Mesodermal cell (in vitro differentiated cells): ENCODE results near the gene ASXL3.

Experiments
- H3K27ac ChIP-seq: 2 replicates; pipeline ENCODE4 v1.7.0; 2013; ENCODE audit warnings: mild to moderate bottlenecking, low read depth, low read length, moderate library complexity; ENCODE audit not compliant: severe bottlenecking
- H3K36me3 ChIP-seq: 2 replicates; pipeline ENCODE4 v1.7.1; 2013; ENCODE audit warnings: mild to moderate bottlenecking, low read length, moderate library complexity; ENCODE audit not compliant: control insufficient read depth, insufficient read depth
- H3K4me1 ChIP-seq: one replicate; pipeline ENCODE4 v1.7.1; 2013; ENCODE audit warnings: mild to moderate bottlenecking, low read length; ENCODE audit not compliant: insufficient read depth, control insufficient read depth, poor library complexity, severe bottlenecking
- H3K4me3 ChIP-seq: 2 replicates; pipeline ENCODE4 v1.7.0; 2013; ENCODE audit warnings: low read length, control low read depth, mild to moderate bottlenecking; ENCODE audit not compliant: insufficient read depth, poor library complexity, severe bottlenecking; ENCODE audit errors: extremely low read depth
- H3K9me3 ChIP-seq: 2 replicates; pipeline ENCODE4 v1.7.1; 2013; ENCODE audit warnings: mild to moderate bottlenecking, low read length, moderate library complexity; ENCODE audit not compliant: control insufficient read depth
- WGBS, 2 experiments: methylation state at CpG; one replicate each; pipeline ENCODE4 v1.1.5; 2013; ENCODE audit warnings: missing lambda C conversion rate in 2 of 2; ENCODE audit not compliant: insufficient coverage in 2 of 2; 5-methylcytosine and 5-hydroxymethylcytosine counted together

ASXL3 gene

DNA sequence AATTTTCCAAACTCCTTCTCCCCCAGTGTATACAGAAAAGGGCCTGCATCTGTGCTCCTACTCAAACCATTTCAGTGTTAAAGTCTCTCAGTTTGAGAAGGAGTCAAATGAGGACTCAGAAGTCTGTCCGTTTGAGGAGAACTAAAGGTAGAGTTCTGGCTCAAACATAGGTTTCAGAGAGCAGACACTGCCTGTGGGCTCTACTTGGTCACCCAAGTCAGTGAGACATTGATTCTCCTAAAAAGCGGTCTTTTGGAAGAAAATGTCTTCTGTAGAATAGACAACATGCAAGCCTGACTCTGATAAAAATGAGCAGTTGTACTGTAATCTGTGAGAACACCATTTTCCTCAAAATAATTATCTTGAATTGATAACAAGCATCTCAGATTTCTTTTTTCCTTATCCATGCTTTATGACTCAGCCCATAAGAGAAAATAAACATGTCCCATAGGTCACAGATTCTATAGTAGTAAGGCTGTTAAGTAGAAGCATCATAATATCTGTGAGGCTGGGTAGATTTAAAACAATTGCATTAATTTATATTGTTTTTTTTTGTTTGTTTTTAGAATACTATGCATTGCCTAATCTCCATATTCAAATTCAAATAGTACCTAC is 82.8 kb downstream of the ASXL3 start:
- Histone ChIP-seq H3K4me1 (no peaks in the 10 kb centered on the region), H3K4me3 (no peak overlapping the region), H3K9me3 (no peaks in the 10 kb centered on the region), H3K36me3 (no peaks in the 10 kb centered on the region), H3K27ac (no peak overlapping the region)
- 78 to 92% methylated on average over 1 to 2 of the region's 2 CpGs for WGBS, 2 experiments

DNA sequence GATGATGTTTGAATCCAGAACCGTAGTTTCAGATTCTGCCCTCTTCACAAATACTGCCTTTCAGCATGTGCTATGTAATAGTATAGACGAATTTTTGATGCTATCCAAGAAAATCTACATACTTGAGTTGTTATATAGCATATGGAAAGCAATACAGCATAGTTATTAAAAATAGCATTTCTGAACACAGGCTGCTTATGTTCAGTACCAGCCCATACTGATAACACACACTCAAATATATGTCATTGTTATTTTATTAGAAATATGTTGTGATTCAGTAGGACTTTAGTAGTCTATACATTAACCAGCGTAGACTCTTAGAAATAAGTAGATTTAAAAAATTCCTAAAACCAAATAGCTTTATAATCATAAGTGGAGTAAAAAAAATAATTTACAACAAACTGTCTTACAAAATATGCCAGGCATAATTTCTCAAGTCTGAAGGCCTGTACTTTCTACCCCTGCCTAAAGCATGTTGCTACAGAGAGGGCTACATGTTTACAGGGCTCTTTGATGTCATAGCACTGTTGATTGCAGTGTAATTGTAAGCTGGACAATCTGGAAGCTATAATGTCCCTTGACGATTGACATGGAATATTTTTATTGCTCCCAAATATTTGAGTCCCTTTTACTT is 86.3 kb downstream of the ASXL3 start:
- H3K4me1 ChIP-seq, result no peaks in the 10 kb centered on the region
- no peak overlapping the region for H3K4me3 ChIP-seq
- H3K9me3 ChIP-seq, result no peaks in the 10 kb centered on the region
- no peaks in the 10 kb centered on the region for H3K36me3 ChIP-seq
- WGBS, 2 experiments, result no CpG with 5 or more reads among the region's 4 CpGs
- H3K27ac ChIP-seq, result no peak overlapping the region

DNA sequence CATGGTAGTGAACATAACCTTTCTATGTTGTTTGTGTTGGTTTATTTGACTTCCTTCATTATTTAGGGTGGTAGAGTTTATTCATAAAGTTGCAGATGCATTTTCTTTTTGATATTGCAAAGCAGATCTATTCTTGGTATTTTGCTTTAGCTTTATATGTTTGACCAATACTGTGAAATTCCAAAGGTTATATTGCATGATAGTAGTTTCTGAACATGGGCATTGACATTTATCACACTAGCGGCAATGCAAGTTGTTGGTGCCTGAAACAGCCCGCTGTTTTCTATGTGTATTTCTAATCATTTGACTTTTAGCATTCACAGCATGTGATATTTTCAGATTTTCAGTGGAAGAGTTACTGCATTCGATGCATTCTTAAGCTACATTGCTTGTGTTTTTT is 87.2 kb downstream of the ASXL3 start:
- Histone ChIP-seq H3K4me1 (no peaks in the 10 kb centered on the region), H3K9me3 (no peaks in the 10 kb centered on the region), H3K4me3 (no peak overlapping the region), H3K36me3 (no peaks in the 10 kb centered on the region), H3K27ac (no peak overlapping the region)
- 100% methylated on average over 2 of the region's 3 CpGs; no CpG with 5 or more reads in 1 of the 2 experiments for WGBS, 2 experiments

DNA sequence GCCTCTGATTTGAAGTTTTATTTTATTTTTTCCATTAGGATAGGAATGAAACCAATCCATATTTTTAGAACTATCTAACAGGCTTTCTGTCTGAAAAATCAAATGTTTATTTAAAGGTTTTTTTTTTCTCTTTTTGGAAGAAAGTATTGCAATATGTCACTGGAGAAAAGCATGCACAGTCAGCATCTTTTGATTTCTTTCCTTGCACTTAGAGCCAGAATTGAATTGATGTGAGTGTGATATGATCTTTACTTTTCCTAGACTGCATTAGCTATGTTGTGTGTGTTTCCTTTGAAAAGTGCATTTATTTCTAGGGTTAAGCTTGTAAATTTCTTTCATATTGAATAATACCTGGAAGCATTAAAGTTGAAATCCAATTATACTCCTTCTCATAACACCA is 87.6 kb downstream of the ASXL3 start:
- no peaks in the 10 kb centered on the region for H3K9me3 ChIP-seq
- H3K4me1 ChIP-seq, result no peaks in the 10 kb centered on the region
- no peaks in the 10 kb centered on the region for H3K36me3 ChIP-seq
- no peak overlapping the region for H3K4me3 ChIP-seq
- H3K27ac ChIP-seq, result no peak overlapping the region

DNA sequence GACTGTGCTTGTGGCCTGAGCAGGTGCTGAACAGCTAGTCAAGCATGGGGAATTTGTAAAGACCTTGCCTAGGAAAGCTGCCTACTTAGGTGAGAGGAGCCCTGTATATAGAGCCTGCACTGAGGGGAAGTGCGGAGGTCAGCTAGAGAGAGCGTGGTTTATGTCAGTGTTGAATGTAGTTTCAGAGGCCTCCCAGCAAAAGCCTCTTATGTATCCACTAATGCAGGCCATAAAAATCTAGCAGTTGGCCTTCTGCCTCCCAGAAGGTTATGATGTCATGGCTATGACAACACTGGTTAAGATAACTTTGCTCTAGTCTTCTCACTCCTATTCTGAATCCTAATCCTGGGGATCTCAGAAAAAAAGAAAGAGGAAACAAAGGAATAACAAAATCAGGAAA is 88.9 kb downstream of the ASXL3 start:
- Histone ChIP-seq H3K27ac (no peak overlapping the region), H3K36me3 (no peaks in the 10 kb centered on the region), H3K9me3 (no peaks in the 10 kb centered on the region), H3K4me3 (no peak overlapping the region), H3K4me1 (no peaks in the 10 kb centered on the region)
- WGBS, 2 experiments, result 67 to 100% methylated on average over 1 of the region's 2 CpGs

DNA sequence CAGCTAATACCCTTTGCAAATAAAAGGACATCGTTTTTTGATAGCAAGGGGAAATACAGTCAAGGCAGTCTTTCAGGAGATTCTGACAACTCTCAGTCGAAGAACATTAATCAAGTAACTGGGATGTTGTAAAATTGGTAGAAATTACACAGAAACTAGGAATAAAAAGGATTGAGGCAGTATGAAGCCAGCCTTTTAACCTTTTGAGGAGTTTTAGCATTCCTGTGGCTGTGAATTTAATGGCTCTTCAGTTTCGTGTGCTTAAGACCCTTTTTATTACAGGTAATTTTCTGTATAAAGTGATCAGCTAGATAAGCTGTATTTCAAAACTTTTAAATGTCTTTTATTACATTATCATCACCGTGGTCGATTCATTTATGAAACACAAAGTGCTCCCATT is 91.6 kb downstream of the ASXL3 start:
- H3K36me3 ChIP-seq, result no peaks in the 10 kb centered on the region
- H3K9me3 ChIP-seq, result no peaks in the 10 kb centered on the region
- H3K4me3 ChIP-seq, result no peak overlapping the region
- 82 to 85% methylated on average over 2 to 4 of the region's 5 CpGs for WGBS, 2 experiments
- no peaks in the 10 kb centered on the region for H3K4me1 ChIP-seq
- no peak overlapping the region for H3K27ac ChIP-seq

DNA sequence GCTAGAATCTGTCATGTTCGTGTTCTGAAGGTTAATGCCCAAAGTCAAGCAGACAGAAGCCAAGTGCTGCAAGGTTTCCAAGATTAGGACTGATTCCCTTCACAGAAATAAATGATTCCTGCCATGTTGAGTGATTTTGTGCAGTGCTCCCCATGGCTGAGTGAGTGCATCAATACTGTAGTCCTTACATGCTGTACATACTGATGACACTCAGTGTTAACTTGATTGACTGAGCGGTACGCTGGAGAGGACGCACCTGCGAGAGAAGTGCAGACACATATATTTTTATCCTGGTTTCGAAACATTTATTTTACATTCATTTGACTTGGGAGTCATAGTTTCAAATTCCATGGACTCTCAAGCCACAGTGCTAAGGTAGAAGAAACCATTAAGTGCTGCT is 92.0 kb downstream of the ASXL3 start:
- no peaks in the 10 kb centered on the region for H3K36me3 ChIP-seq
- 82 to 100% methylated on average over 5 to 6 of the region's 6 CpGs for WGBS, 2 experiments
- H3K4me3 ChIP-seq, result no peak overlapping the region
- no peaks in the 10 kb centered on the region for H3K4me1 ChIP-seq
- H3K27ac ChIP-seq, result no peak overlapping the region
- H3K9me3 ChIP-seq, result no peaks in the 10 kb centered on the region

DNA sequence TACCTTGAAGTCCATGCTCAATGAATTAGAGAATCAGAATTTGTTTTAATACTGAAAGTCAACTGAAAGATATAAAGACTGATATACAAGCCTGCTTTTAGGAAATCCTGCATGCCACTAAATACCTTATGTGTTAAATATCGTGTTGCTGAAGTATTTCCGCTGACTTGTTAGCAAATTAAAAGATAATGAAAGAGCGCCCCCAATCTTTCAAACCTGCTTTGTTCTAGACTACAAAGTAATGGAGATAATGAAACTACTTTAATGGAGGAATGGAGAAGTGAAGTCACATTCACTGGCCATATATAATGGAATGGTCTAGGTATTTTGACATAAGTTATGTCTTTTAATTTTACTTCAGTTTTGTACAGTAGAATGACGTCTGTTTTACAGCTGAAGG is 95.7 kb downstream of the ASXL3 start:
- WGBS, 2 experiments, result 87% methylated on average over 3 of the region's 4 CpGs; no CpG with 5 or more reads in 1 of the 2 experiments
- Histone ChIP-seq H3K27ac (no peak overlapping the region), H3K4me1 (no peaks in the 10 kb centered on the region), H3K36me3 (no peaks in the 10 kb centered on the region), H3K9me3 (no peaks in the 10 kb centered on the region), H3K4me3 (no peak overlapping the region)

DNA sequence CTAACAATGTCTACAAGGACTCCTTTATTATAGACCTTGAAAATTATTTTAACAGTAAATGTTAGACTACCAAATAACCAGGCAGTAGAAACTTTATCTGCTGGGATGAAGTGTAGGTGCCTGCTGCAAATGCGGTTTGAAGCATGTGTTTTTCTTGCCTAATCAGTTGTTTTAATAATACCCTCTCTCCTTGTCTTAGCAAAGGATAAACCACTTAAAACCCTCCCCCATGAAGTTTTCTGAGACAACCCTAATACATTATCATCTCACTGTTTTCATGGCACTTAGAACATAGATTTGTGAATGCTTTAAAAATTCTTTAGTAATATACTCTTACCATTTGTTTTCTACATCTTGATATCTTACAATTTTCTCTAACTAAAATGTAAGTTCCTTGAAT is 98.6 kb downstream of the ASXL3 start:
- WGBS, 2 experiments, result no CpG with 5 or more reads among the region's 1 CpG
- H3K36me3 ChIP-seq, result no peaks in the 10 kb centered on the region
- H3K27ac ChIP-seq, result no peak overlapping the region
- H3K9me3 ChIP-seq, result no peaks in the 10 kb centered on the region
- H3K4me1 ChIP-seq, result no peaks in the 10 kb centered on the region
- no peak overlapping the region for H3K4me3 ChIP-seq

DNA sequence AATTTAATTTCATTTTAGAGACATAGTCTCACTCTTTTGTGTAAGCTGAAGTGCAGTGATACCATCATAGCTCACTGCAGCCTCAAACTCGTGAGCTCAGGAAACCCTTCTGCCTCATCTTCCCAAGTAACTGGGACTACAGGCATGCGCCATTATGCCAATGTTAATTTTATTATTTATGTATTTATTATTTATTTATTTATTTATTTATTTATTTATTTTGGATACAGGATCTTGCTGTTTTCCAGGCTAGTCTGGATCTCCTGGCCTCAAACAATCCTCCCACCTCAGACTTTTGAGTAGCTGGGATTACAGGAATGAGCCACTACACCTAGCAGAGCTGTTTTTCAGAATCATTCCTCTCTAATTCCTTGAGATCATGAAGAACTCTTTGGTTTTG is 99.9 kb downstream of the ASXL3 start:
- no peaks in the 10 kb centered on the region for H3K36me3 ChIP-seq
- WGBS, 2 experiments, result 100% methylated on average over 1 of the region's 2 CpGs; no CpG with 5 or more reads in 1 of the 2 experiments

DNA sequence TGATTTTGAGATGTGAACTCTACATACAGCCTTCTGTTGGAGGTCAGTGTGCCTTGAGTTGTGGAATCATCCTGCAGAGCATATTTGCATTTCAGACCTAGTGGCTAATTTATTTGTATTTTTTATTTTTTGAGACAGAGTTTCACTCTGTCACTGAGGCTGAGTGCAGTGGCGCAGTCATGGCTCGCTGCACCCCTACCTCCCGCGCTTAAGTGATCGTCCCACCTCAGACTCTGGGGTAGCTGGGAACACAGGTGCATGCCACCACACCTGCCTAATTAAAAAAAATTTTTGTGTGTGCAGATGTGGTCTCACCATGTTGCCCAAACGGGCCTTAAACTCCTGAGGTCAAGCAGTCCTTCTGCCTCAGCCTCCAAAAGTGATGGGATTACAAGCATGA is 104.4 kb downstream of the ASXL3 start:
- no peaks in the 10 kb centered on the region for H3K9me3 ChIP-seq
- no peaks in the 10 kb centered on the region for H3K36me3 ChIP-seq
- H3K27ac ChIP-seq, result no peak overlapping the region
- H3K4me1 ChIP-seq, result no peaks in the 10 kb centered on the region
- WGBS, 2 experiments, result 98 to 100% methylated on average over 1 to 5 of the region's 6 CpGs
- no peak overlapping the region for H3K4me3 ChIP-seq

More for the DNA sequence above, 99.9 kb downstream of the ASXL3 start:
- H3K4me1 ChIP-seq, result no peaks in the 10 kb centered on the region
- no peak overlapping the region for H3K27ac ChIP-seq
- H3K4me3 ChIP-seq, result no peak overlapping the region
- H3K9me3 ChIP-seq, result no peaks in the 10 kb centered on the region
